ENCODE data around the gene LRRC27.

Gene LRRC27

DNA sequence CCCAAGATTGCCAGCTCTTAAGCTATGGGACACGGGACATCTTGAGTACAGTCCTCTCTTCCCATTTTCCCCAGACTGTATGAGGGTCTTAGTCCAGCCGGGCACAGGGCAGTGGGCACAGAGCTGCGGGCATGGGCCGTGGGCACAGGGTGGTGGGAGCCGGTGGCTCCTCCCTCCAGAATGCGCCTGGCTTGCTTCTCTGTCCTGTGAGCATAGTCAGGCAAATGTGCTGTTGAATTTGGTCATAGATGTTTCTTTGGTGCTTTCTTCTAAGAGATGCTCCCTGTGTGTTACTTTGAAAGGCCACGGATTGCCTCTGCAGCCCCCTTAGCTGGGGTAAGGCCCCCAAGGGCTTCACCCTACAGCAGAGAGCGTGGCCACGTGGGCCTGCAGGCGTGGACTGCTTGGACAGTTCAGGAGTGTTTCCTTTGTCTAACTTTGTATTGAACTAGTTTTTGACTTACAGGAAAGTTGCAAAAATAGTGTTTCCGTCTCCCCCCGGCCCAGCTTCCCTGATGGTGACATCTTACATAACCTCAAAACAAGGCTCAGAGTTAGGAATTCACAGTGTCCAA lies 24.7 kb downstream of the LRRC27 start:
- H3K27ac ChIP-seq (ENCODE audit: low read length) = no peak overlapping the region
- no peaks in the 10 kb centered on the region for H3K36me3 ChIP-seq (replicated peaks; ENCODE audit: low read depth, low read length)
- H3K9me3 ChIP-seq (ENCODE audit: insufficient read depth, low read length) = no peaks in the 10 kb centered on the region
- H4K20me1 ChIP-seq (ENCODE audit: insufficient read depth, low read length) = no peaks in the 10 kb centered on the region
- H3K9ac ChIP-seq (ENCODE audit: low read length) = no peak overlapping the region
- H3K27me3 ChIP-seq (ENCODE audit: low read depth, low read length) = no peaks in the 10 kb centered on the region
- H3K4me3 ChIP-seq (ENCODE audit: low read length) = no peak overlapping the region
- no peak overlapping the region for H3K4me2 ChIP-seq (ENCODE audit: low read length)
- TF ChIP-seq EZH2phosphoT487 (IDR thresholded peaks at IDR 0.05; ENCODE audit: low read depth) = no peak
- TF ChIP-seq, protein P1, sequence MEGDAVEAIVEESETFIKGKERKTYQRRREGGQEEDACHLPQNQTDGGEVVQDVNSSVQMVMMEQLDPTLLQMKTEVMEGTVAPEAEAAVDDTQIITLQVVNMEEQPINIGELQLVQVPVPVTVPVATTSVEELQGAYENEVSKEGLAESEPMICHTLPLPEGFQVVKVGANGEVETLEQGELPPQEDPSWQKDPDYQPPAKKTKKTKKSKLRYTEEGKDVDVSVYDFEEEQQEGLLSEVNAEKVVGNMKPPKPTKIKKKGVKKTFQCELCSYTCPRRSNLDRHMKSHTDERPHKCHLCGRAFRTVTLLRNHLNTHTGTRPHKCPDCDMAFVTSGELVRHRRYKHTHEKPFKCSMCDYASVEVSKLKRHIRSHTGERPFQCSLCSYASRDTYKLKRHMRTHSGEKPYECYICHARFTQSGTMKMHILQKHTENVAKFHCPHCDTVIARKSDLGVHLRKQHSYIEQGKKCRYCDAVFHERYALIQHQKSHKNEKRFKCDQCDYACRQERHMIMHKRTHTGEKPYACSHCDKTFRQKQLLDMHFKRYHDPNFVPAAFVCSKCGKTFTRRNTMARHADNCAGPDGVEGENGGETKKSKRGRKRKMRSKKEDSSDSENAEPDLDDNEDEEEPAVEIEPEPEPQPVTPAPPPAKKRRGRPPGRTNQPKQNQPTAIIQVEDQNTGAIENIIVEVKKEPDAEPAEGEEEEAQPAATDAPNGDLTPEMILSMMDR (IDR thresholded peaks at IDR 0.05; ENCODE audit: low read depth, low read length) = no peak
- H2AFZ ChIP-seq (ENCODE audit: low read depth, low read length) = no peak overlapping the region
- H3K79me2 ChIP-seq (ENCODE audit: low read length) = no peaks in the 10 kb centered on the region
- H3K4me1 ChIP-seq (ENCODE audit: low read length) = no peaks in the 10 kb centered on the region

DNA sequence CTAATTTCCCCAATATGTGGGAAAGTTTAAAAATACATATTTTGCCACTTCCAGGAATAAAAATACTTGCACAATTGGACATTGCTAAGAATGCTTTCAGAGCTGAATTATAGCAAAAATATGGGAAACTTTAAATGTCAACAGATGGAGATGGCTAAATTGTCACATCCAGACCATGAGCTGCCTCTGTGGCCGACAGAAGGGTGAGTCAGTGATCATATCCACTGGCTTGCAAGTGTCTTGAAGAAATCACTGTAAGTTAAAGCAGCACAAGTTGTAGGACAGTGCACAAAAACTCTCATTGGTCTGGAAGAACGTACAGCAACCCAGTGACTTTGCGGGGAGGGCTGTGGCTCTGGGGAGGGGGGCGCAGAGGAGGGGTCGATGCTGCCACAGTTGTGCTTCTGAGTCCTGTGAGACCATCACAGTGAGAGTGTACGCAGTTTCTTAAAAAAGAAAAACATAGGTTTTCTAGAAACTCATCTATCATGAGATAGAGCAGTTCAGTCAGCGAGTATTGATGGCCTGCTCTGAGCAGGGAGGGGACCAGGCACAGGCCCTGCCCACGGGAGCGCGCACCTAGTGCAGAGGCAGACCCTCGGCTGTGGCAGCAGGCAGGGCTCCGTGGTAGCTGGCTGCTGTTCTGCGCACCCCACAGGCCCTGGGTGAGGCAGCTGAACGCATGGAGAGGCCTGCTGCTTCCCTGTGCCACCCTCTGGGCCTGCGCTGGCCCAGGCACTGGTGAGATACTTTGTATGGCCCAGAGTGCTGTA lies 25.5 kb downstream of the LRRC27 start:
- H3K27me3 ChIP-seq (ENCODE audit: low read depth, low read length) = no peaks in the 10 kb centered on the region
- H3K9me3 ChIP-seq (ENCODE audit: insufficient read depth, low read length) = no peaks in the 10 kb centered on the region
- H3K4me3 ChIP-seq (ENCODE audit: low read length) = no peak overlapping the region
- no peak overlapping the region for H3K4me2 ChIP-seq (ENCODE audit: low read length)
- H2AFZ ChIP-seq (ENCODE audit: low read depth, low read length) = no peak overlapping the region
- H3K36me3 ChIP-seq (replicated peaks; ENCODE audit: low read depth, low read length) = no peaks in the 10 kb centered on the region
- H3K4me1 ChIP-seq (ENCODE audit: low read length) = no peaks in the 10 kb centered on the region
- H3K79me2 ChIP-seq (ENCODE audit: low read length) = no peaks in the 10 kb centered on the region
- TF ChIP-seq, protein P1 (IDR thresholded peaks at IDR 0.05; ENCODE audit: low read depth, low read length) = no peak
- no peak for TF ChIP-seq EZH2phosphoT487 (IDR thresholded peaks at IDR 0.05; ENCODE audit: low read depth)
- no peaks in the 10 kb centered on the region for H4K20me1 ChIP-seq (ENCODE audit: insufficient read depth, low read length)
- H3K27ac ChIP-seq (ENCODE audit: low read length) = no peak overlapping the region
- no peak overlapping the region for H3K9ac ChIP-seq (ENCODE audit: low read length)

DNA sequence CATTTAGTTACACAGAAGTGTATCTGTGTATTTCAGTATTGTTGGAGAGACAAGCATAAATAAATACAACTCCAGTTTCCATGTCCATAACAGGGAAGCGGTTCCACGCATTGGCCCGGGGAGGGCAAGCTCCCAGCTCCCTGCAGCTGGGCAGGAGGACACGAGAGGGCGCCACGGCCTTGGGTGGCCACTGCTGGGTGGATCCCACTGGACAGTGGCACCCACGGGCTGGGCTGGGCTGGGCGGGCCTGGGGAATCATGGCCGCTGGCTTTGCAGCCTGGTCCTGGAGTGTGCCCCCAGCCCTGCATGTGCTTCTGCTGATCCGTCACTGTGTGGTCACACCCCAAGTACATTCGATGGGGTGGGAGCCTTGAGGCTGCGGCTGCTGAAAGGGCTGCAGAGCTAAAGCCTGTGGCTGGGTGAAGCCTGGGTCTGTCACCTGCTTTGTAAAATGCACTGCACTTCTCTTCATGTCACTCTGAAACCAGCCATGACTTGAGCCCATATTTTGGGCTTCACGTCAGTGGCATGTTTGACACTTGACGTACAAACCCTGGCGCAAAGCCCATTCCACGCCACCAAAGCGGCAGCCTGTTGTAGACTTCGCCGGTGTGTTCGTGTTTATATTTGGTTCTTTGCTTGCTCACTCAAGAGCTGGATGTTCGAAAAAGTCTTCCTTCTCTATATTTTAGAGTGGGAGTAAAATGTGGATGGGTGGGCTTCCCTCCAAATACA lies 27.5 kb downstream of the LRRC27 start:
- H3K36me3 ChIP-seq (replicated peaks; ENCODE audit: low read depth, low read length) = peaks cover 4% of the 10 kb centered on the region
- TF ChIP-seq, protein P1 (IDR thresholded peaks at IDR 0.05; ENCODE audit: low read depth, low read length) = no peak
- TF ChIP-seq EZH2phosphoT487 (IDR thresholded peaks at IDR 0.05; ENCODE audit: low read depth) = no peak
- H4K20me1 ChIP-seq (ENCODE audit: insufficient read depth, low read length) = no peaks in the 10 kb centered on the region
- no peaks in the 10 kb centered on the region for H3K27me3 ChIP-seq (ENCODE audit: low read depth, low read length)
- H3K4me3 ChIP-seq (ENCODE audit: low read length) = no peak overlapping the region
- H3K4me1 ChIP-seq (ENCODE audit: low read length) = no peaks in the 10 kb centered on the region
- H3K27ac ChIP-seq (ENCODE audit: low read length) = no peak overlapping the region
- no peak overlapping the region for H2AFZ ChIP-seq (ENCODE audit: low read depth, low read length)
- no peak overlapping the region for H3K4me2 ChIP-seq (ENCODE audit: low read length)
- peaks cover 2% of the 10 kb centered on the region; the same call in 1 of the 2 replicates for H3K9me3 ChIP-seq (ENCODE audit: insufficient read depth, low read length)
- no peak overlapping the region for H3K9ac ChIP-seq (ENCODE audit: low read length)
- no peaks in the 10 kb centered on the region for H3K79me2 ChIP-seq (ENCODE audit: low read length)

Measured in OCI-LY3 (cell line).